ENCODE results near the gene TTC34. TPM values are rescaled to one million over a fixed set of nuclear protein-coding genes. Genes with fewer than 3 reads are reported as not detected.

Gene TTC34
- total RNA-seq, 4 donors from 2014 or later, result 0.17 to 0.56 TPM; not detected in 2

DNA sequence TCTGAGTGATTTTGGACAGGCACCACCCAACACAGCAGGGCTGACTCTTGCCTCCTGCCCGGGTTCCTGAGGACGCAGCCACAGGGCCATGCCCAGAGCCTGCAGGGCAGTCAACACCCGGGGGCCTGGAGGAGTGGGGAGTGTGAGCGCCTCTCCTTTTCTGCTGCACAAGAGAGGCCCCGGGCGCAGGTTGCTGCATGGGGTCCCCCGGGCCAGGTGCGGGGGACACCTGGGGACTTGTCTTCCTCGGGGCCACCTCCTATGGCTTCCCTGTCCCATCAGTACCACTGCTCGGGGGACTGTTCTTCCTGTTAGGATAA, 6.9 kb upstream of the TTC34 start:
- TF ChIP-seq POLR2A (IDR thresholded peaks at IDR 0.05), result no peak
- DNase-seq (ENCODE audit: low spot score in 2 of 2), result no peak
- Histone ChIP-seq H3K27ac (no peak overlapping the region), H3K27me3 (peaks cover 98% of the 10 kb centered on the region), H3K9me3 (peaks cover 5% of the 10 kb centered on the region), H3K4me3 (no peak overlapping the region), H3K4me1 (no peaks in the 10 kb centered on the region), H3K36me3 (no peaks in the 10 kb centered on the region)
- 78% methylated on average over 4 of the region's 10 CpGs for WGBS

DNA sequence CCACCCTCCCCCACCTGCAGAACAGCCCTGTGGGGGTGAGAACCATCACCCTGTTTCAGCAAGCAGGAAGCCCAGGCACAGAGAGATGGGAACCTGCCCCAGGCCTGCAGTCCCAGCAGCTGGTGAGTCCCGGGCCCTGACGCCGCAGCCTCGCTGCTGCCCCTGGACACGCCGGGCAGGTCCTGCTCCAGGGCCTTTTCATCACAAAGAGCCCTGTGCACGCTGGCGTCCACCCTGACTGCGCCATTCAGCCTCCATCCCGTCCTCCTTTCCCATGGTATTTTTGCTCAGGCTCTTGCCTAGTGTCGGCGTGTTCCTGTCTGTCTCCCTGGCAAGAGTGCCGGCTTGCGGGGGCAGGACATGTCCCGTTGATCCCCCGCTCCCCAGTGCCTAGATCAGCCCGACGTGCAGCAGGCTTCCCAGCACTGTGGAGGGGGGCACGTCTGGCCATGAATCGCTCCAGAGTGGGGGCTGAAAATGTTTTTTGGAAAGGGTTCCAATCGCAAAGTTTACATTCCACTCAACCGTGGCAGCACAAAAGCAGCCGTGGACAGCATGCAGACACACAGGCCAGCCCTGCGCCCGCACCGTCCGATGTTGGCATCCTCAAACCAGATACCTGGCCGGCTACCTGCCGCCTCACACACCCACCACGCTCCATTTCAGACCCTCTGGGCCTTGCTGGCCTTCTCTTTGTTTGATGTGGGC, 6.3 kb upstream of the TTC34 start:
- no peaks in the 10 kb centered on the region for H3K36me3 ChIP-seq
- peaks cover 5% of the 10 kb centered on the region for H3K9me3 ChIP-seq
- H3K4me1 ChIP-seq, result no peaks in the 10 kb centered on the region
- no peak overlapping the region for H3K4me3 ChIP-seq
- H3K27me3 ChIP-seq, result peaks cover 98% of the 10 kb centered on the region
- no peak for TF ChIP-seq EP300 (IDR thresholded peaks at IDR 0.05)
- TF ChIP-seq POLR2AphosphoS5 (IDR thresholded peaks at IDR 0.05), result no peak
- TF ChIP-seq, protein P1, sequence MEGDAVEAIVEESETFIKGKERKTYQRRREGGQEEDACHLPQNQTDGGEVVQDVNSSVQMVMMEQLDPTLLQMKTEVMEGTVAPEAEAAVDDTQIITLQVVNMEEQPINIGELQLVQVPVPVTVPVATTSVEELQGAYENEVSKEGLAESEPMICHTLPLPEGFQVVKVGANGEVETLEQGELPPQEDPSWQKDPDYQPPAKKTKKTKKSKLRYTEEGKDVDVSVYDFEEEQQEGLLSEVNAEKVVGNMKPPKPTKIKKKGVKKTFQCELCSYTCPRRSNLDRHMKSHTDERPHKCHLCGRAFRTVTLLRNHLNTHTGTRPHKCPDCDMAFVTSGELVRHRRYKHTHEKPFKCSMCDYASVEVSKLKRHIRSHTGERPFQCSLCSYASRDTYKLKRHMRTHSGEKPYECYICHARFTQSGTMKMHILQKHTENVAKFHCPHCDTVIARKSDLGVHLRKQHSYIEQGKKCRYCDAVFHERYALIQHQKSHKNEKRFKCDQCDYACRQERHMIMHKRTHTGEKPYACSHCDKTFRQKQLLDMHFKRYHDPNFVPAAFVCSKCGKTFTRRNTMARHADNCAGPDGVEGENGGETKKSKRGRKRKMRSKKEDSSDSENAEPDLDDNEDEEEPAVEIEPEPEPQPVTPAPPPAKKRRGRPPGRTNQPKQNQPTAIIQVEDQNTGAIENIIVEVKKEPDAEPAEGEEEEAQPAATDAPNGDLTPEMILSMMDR (IDR thresholded peaks at IDR 0.05), result no peak
- TF ChIP-seq POLR2A (IDR thresholded peaks at IDR 0.05), result no peak
- no peak overlapping the region for H3K27ac ChIP-seq
- WGBS, result 65% methylated on average over 14 of the region's 30 CpGs
- no peak for DNase-seq (ENCODE audit: low spot score in 2 of 2)

DNA sequence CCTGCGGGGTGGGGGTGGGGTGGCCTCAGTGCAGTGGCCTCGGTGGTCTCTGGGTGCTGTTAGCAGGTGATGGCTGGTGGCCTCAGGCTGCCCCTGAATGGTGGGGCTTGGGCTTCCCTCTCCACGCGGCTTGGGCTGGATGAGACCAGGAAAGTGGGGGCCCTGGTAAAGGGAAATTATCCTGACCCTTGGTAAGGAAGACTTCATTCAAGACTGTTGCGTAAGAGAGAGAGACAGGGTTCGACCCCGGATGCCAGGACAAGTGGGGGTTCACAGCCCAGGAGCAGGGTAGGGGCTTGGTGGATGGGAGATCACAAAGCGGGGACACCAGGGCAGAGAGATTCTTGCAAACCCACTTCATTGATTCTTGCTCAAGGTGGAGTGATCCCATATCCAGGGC, 5.5 kb upstream of the TTC34 start:
- peaks cover 98% of the 10 kb centered on the region for H3K27me3 ChIP-seq

DNA sequence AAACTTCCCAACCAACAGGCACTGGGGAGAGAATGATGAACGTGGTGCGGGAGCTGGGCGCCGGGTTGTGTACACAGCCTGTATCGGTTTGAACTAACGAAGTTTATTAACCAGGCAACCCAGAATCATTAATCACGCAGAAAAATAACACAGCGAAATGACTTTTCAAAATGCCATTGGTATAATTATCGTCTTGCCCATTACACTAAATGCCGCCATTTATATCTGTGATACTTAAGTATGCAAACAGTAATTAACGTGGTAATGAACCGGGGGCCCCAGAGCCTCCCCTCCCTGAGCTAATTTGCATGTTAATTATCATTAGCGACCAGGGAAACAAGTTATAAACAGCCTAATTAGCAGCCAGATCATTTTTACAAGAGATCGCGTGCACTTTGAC, 5.1 kb upstream of the TTC34 start:
- H3K4me1 ChIP-seq, result peaks cover 2% of the 10 kb centered on the region
- H3K27ac ChIP-seq, result no peak overlapping the region
- H3K9me3 ChIP-seq, result no peaks in the 10 kb centered on the region
- H3K27me3 ChIP-seq, result peaks cover 100% of the 10 kb centered on the region
- no peak overlapping the region for H3K4me3 ChIP-seq
- WGBS, result 74% methylated on average over 15 of the region's 15 CpGs
- no peak for DNase-seq (ENCODE audit: low spot score in 2 of 2)
- no peaks in the 10 kb centered on the region for H3K36me3 ChIP-seq
- TF ChIP-seq EP300 (IDR thresholded peaks at IDR 0.05) (no peak), POLR2A (IDR thresholded peaks at IDR 0.05) (no peak), POLR2AphosphoS5 (IDR thresholded peaks at IDR 0.05) (no peak)
- TF ChIP-seq, protein P1 (IDR thresholded peaks at IDR 0.05), result no peak

More for the DNA sequence above, 5.5 kb upstream of the TTC34 start:
- peaks cover under 1% of the 10 kb centered on the region for H3K9me3 ChIP-seq
- no peaks in the 10 kb centered on the region for H3K4me1 ChIP-seq
- WGBS, result 81% methylated on average over 8 of the region's 8 CpGs
- no peak for DNase-seq (ENCODE audit: low spot score in 2 of 2)
- no peak for TF ChIP-seq POLR2AphosphoS5 (IDR thresholded peaks at IDR 0.05)
- TF ChIP-seq EP300 (IDR thresholded peaks at IDR 0.05), result no peak
- TF ChIP-seq, protein P1 (IDR thresholded peaks at IDR 0.05), result no peak
- TF ChIP-seq POLR2A (IDR thresholded peaks at IDR 0.05), result no peak
- H3K4me3 ChIP-seq, result no peak overlapping the region
- H3K36me3 ChIP-seq, result no peaks in the 10 kb centered on the region
- no peak overlapping the region for H3K27ac ChIP-seq

DNA sequence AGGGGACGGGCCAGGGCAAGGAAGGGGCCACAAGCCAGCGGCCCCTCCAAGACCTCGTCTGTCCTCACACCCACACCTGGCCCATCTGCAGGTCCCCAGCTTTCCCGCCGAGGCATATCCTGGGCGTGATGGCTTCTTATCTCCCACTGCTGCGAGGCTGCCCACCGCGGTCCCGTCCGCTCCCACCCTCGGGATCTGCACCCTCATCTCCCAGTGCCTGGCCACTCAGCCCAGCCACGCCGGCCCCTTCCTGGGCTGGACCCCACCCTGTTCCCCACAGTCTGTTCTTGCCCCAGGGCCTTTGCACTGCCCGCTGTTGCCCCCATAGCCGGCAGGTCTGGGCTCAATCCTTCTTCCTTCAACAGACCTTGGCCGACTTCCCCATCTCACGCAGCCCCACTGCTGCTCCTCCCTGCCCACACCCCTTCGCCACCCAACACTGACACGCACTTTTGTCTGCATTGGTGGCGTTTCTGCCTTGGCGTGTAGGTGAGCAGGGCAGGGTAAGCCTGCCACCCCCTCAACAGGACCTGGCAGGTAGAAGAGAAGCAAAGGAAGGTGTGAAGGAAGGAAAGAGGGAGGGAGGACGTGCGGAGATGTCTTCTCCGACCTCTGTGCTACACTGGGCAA, 4.4 kb upstream of the TTC34 start:
- no peak for DNase-seq (ENCODE audit: low spot score in 2 of 2)
- no peak overlapping the region for H3K4me3 ChIP-seq
- H3K27me3 ChIP-seq, result peaks cover 100% of the 10 kb centered on the region
- no peak overlapping the region for H3K27ac ChIP-seq
- TF ChIP-seq EP300 (IDR thresholded peaks at IDR 0.05), result no peak
- TF ChIP-seq, protein P1 (IDR thresholded peaks at IDR 0.05), result no peak
- TF ChIP-seq POLR2AphosphoS5 (IDR thresholded peaks at IDR 0.05), result no peak
- TF ChIP-seq POLR2A (IDR thresholded peaks at IDR 0.05), result no peak
- peaks cover 6% of the 10 kb centered on the region for H3K4me1 ChIP-seq
- no peaks in the 10 kb centered on the region for H3K36me3 ChIP-seq
- 64% methylated on average over 13 of the region's 25 CpGs for WGBS
- H3K9me3 ChIP-seq, result no peaks in the 10 kb centered on the region
